ENCODE measurements around the gene NLN.
"Not testable (repeated sequence)": the region's sequence is repeated elsewhere in the genome, so short reads cannot be mapped to it uniquely, and the experiment has no call there.

The NLN gene

GRCh38 chr5:65730910-65731309 lies 8.9 kb downstream of the NLN start:
- Histone ChIP-seq H3K36me3 (ENCODE audit: control insufficient read depth, insufficient read depth, low read length) (no peaks in the 10 kb centered on the region), H3K4me1 (ENCODE audit: control insufficient read depth, insufficient read depth, low read length, poor library complexity, severe bottlenecking) (no peaks in the 10 kb centered on the region), H3K4me3 (ENCODE audit: insufficient read depth, low read depth, low read length, poor library complexity, severe bottlenecking) (no peak overlapping the region), H3K27me3 (replicated peaks; ENCODE audit: control insufficient read depth, insufficient read depth, low read length, poor library complexity, severe bottlenecking) (no peaks in the 10 kb centered on the region), H3K9me3 (ENCODE audit: control insufficient read depth, low read length) (no peaks in the 10 kb centered on the region), H3K27ac (ENCODE audit: insufficient read depth, low read length, poor library complexity, severe bottlenecking) (no peak overlapping the region)
- DNase-seq = no peak

DNA sequence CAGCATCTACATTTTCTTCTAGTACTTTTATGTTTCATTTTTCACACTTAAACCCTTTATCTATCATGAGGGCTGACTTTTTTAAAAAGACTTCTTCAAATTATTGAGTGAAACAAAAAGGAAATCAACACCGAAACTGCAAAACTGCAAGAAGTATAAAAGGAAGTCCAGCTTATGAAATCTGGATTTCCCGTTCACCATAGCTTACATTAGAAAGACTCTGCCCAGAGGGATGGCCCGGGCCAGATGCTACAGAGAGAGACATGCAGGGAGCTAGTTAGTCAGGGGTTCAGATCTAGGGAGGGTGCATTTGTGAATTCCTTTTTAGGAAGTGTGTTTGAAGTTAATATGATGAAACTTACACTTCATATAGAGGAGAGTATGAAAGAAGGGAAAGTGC lies 10.0 kb downstream of the NLN start:
- not testable (repeated sequence) for DNase-seq; H3K27me3 ChIP-seq (replicated peaks; ENCODE audit: control insufficient read depth, insufficient read depth, low read length, poor library complexity, severe bottlenecking); H3K27ac ChIP-seq (ENCODE audit: insufficient read depth, low read length, poor library complexity, severe bottlenecking); H3K36me3 ChIP-seq (ENCODE audit: control insufficient read depth, insufficient read depth, low read length); H3K9me3 ChIP-seq (ENCODE audit: control insufficient read depth, low read length); H3K4me3 ChIP-seq (ENCODE audit: insufficient read depth, low read depth, low read length, poor library complexity, severe bottlenecking); H3K4me1 ChIP-seq (ENCODE audit: control insufficient read depth, insufficient read depth, low read length, poor library complexity, severe bottlenecking)

DNA sequence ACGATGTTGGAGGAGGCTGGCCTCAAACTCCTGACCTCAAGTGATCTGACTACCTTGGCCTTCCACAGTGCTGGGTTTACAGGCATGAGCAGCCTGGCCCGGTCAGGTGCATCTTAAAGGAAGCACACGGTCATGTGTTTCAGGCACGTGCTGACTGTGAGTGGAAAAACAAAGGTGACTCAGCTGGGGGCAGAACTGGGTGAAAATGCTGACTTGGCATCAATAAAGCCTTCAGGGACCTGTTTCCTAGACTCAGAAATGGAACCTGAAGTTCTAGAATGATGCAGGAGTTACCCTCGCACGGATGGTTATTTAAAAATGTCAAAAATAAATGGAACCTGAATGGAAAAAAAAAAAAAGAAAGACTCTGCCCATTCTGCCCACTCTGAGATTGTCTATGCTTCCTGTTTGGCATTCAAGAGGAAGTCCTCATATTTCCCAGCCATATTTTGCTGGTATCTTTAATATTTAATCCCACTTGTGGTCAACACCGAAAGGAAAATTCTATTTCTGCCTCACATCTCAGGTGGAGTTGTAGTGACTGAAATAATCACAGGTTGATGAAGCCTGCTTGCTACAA lies 12.3 kb downstream of the NLN start:
- H3K27ac ChIP-seq (ENCODE audit: insufficient read depth, low read length, poor library complexity, severe bottlenecking); H3K4me3 ChIP-seq (ENCODE audit: insufficient read depth, low read depth, low read length, poor library complexity, severe bottlenecking): not testable (repeated sequence)

DNA sequence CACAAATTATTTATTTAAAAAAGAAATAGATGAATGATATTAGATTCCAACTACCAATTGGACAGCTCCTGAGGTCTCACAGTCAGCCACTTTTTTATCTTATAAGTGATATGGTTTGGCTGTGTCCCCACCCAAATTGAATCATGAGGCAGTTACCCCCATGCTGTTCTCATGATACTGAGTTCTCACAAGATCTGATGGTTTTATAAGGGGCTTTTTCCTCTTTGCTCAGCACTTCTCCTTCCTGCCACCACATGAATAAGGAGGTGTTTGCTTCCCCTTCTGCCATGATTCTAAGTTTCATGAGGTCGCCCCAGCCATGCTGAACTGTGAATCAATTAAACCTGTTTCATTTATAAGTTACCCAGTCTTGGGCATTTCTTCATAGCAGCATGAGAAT lies 12.9 kb downstream of the NLN start:
- Histone ChIP-seq H3K27ac (ENCODE audit: insufficient read depth, low read length, poor library complexity, severe bottlenecking) (no peak overlapping the region), H3K36me3 (ENCODE audit: control insufficient read depth, insufficient read depth, low read length) (no peaks in the 10 kb centered on the region), H3K27me3 (replicated peaks; ENCODE audit: control insufficient read depth, insufficient read depth, low read length, poor library complexity, severe bottlenecking) (no peaks in the 10 kb centered on the region), H3K9me3 (ENCODE audit: control insufficient read depth, low read length) (no peaks in the 10 kb centered on the region), H3K4me3 (ENCODE audit: insufficient read depth, low read depth, low read length, poor library complexity, severe bottlenecking) (no peak overlapping the region), H3K4me1 (ENCODE audit: control insufficient read depth, insufficient read depth, low read length, poor library complexity, severe bottlenecking) (no peaks in the 10 kb centered on the region)
- DNase-seq = no peak

More for the DNA sequence above, 12.3 kb downstream of the NLN start:
- H3K4me1 ChIP-seq (ENCODE audit: control insufficient read depth, insufficient read depth, low read length, poor library complexity, severe bottlenecking); DNase-seq; H3K27me3 ChIP-seq (replicated peaks; ENCODE audit: control insufficient read depth, insufficient read depth, low read length, poor library complexity, severe bottlenecking); H3K36me3 ChIP-seq (ENCODE audit: control insufficient read depth, insufficient read depth, low read length); H3K9me3 ChIP-seq (ENCODE audit: control insufficient read depth, low read length): not testable (repeated sequence)

DNA sequence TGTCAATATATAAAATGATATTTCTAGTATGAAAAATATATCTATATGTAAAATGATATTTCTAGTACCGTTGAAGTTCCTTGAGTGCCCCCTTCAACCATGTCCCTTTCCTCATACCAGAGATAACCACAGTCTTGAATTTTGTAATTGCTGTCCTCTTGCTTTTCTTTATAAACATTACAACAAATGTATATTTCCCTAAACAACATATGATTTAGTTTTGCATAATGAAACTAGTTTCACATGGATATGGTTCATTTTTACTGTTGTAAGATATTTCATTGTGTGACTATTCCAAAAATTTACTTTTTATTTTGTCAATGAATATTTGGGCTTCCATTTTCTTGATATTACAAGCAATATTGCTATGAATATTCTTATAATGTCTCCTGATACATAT lies 14.0 kb downstream of the NLN start:
- Histone ChIP-seq H3K27ac (ENCODE audit: insufficient read depth, low read length, poor library complexity, severe bottlenecking) (no peak overlapping the region), H3K4me1 (ENCODE audit: control insufficient read depth, insufficient read depth, low read length, poor library complexity, severe bottlenecking) (no peaks in the 10 kb centered on the region), H3K27me3 (replicated peaks; ENCODE audit: control insufficient read depth, insufficient read depth, low read length, poor library complexity, severe bottlenecking) (no peaks in the 10 kb centered on the region), H3K9me3 (ENCODE audit: control insufficient read depth, low read length) (no peaks in the 10 kb centered on the region), H3K36me3 (ENCODE audit: control insufficient read depth, insufficient read depth, low read length) (no peaks in the 10 kb centered on the region), H3K4me3 (ENCODE audit: insufficient read depth, low read depth, low read length, poor library complexity, severe bottlenecking) (no peak overlapping the region)
- DNase-seq = no peak

GRCh38 chr5:65737842-65738241 lies 15.8 kb downstream of the NLN start:
- H3K4me1 ChIP-seq (ENCODE audit: control insufficient read depth, insufficient read depth, low read length, poor library complexity, severe bottlenecking) = no peaks in the 10 kb centered on the region
- H3K4me3 ChIP-seq (ENCODE audit: insufficient read depth, low read depth, low read length, poor library complexity, severe bottlenecking) = no peak overlapping the region
- no peak overlapping the region for H3K27ac ChIP-seq (ENCODE audit: insufficient read depth, low read length, poor library complexity, severe bottlenecking)
- H3K9me3 ChIP-seq (ENCODE audit: control insufficient read depth, low read length) = no peaks in the 10 kb centered on the region
- no peak for DNase-seq
- no peaks in the 10 kb centered on the region for H3K36me3 ChIP-seq (ENCODE audit: control insufficient read depth, insufficient read depth, low read length)
- H3K27me3 ChIP-seq (replicated peaks; ENCODE audit: control insufficient read depth, insufficient read depth, low read length, poor library complexity, severe bottlenecking) = no peaks in the 10 kb centered on the region

GRCh38 chr5:65738305-65738704 lies 16.3 kb downstream of the NLN start:
- H3K9me3 ChIP-seq (ENCODE audit: control insufficient read depth, low read length) = no peaks in the 10 kb centered on the region
- H3K36me3 ChIP-seq (ENCODE audit: control insufficient read depth, insufficient read depth, low read length) = no peaks in the 10 kb centered on the region
- no peak overlapping the region for H3K4me3 ChIP-seq (ENCODE audit: insufficient read depth, low read depth, low read length, poor library complexity, severe bottlenecking)
- H3K27ac ChIP-seq (ENCODE audit: insufficient read depth, low read length, poor library complexity, severe bottlenecking) = no peak overlapping the region
- DNase-seq = no peak
- no peaks in the 10 kb centered on the region for H3K4me1 ChIP-seq (ENCODE audit: control insufficient read depth, insufficient read depth, low read length, poor library complexity, severe bottlenecking)
- no peaks in the 10 kb centered on the region for H3K27me3 ChIP-seq (replicated peaks; ENCODE audit: control insufficient read depth, insufficient read depth, low read length, poor library complexity, severe bottlenecking)

GRCh38 chr5:65739162-65739561 lies 17.2 kb downstream of the NLN start:
- H3K27me3 ChIP-seq (replicated peaks; ENCODE audit: control insufficient read depth, insufficient read depth, low read length, poor library complexity, severe bottlenecking) = no peaks in the 10 kb centered on the region
- H3K4me3 ChIP-seq (ENCODE audit: insufficient read depth, low read depth, low read length, poor library complexity, severe bottlenecking) = no peak overlapping the region
- no peaks in the 10 kb centered on the region for H3K4me1 ChIP-seq (ENCODE audit: control insufficient read depth, insufficient read depth, low read length, poor library complexity, severe bottlenecking)
- H3K27ac ChIP-seq (ENCODE audit: insufficient read depth, low read length, poor library complexity, severe bottlenecking) = no peak overlapping the region
- H3K36me3 ChIP-seq (ENCODE audit: control insufficient read depth, insufficient read depth, low read length) = no peaks in the 10 kb centered on the region
- no peak for DNase-seq
- H3K9me3 ChIP-seq (ENCODE audit: control insufficient read depth, low read length) = no peaks in the 10 kb centered on the region

DNA sequence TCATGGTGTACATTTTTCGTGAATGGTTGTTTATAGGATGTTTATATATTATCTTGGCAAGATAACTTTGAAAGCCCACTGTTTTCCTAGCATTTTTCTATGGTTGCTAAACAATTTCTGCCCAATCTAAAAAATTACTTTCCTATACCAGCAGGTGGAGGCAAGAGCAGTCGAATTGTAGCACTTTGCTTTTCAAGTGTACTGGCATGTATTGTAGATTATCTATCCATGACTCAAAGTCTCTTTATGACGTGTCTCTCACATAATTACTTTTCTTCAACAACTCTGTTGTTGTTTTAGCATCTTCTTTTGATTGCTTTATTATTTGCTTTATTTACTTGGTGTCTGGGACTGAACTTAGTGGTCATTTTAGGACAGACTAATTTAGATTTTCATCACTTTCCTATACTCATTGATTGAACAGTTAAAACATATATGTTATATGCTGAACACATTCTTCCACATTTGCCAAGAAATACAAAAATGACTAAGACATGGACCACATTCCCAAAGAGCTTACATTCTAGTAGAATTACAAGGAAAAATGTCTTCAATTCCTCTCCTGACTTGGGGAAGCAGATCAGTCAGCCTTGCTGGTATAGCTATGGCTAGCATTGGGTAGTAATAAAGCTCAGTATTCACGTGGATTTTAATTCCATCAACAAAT lies 20.7 kb downstream of the NLN start:
- Histone ChIP-seq H3K4me3 (ENCODE audit: insufficient read depth, low read depth, low read length, poor library complexity, severe bottlenecking) (no peak overlapping the region), H3K27me3 (replicated peaks; ENCODE audit: control insufficient read depth, insufficient read depth, low read length, poor library complexity, severe bottlenecking) (no peaks in the 10 kb centered on the region), H3K4me1 (ENCODE audit: control insufficient read depth, insufficient read depth, low read length, poor library complexity, severe bottlenecking) (no peaks in the 10 kb centered on the region), H3K36me3 (ENCODE audit: control insufficient read depth, insufficient read depth, low read length) (no peaks in the 10 kb centered on the region), H3K9me3 (ENCODE audit: control insufficient read depth, low read length) (no peaks in the 10 kb centered on the region), H3K27ac (ENCODE audit: insufficient read depth, low read length, poor library complexity, severe bottlenecking) (no peak overlapping the region)
- no peak for DNase-seq

- no peak overlapping the region for H3K4me3 ChIP-seq (ENCODE audit: insufficient read depth, low read depth, low read length, poor library complexity, severe bottlenecking)
- no peaks in the 10 kb centered on the region for H3K4me1 ChIP-seq (ENCODE audit: control insufficient read depth, insufficient read depth, low read length, poor library complexity, severe bottlenecking)
- H3K27me3 ChIP-seq (replicated peaks; ENCODE audit: control insufficient read depth, insufficient read depth, low read length, poor library complexity, severe bottlenecking) = no peaks in the 10 kb centered on the region
- H3K27ac ChIP-seq (ENCODE audit: insufficient read depth, low read length, poor library complexity, severe bottlenecking) = no peak overlapping the region
- DNase-seq = no peak
- no peaks in the 10 kb centered on the region for H3K36me3 ChIP-seq (ENCODE audit: control insufficient read depth, insufficient read depth, low read length)
- H3K9me3 ChIP-seq (ENCODE audit: control insufficient read depth, low read length) = no peaks in the 10 kb centered on the region
These were observed 27.3 kb downstream of the NLN start for GRCh38 chr5:65749221-65749844.

Measured in effector memory CD4-positive, alpha-beta T cell (primary cell).